HCT116 (cell line): ENCODE measurements around the gene MAPKAPK3. TPM values are rescaled to one million over a fixed set of nuclear protein-coding genes. Genes with fewer than 3 reads are reported as not detected.

Experiments
- ATAC-seq: fragments of 200-7000 bp; cut with Tn5 transposase; 2 replicates; pipeline ENCODE4 v1.9.1; 2020; ENCODE audit warnings: mild to moderate bottlenecking, moderate library complexity
- BruUV-seq: library from RNA; stranded (reverse); fragments of 400-500 nt; replicated peaks from 2 replicates; lab custom pipeline; 2021; lab: Mats Ljungman, UMichigan
- CTCF ChIA-PET: fragments of 300-600 bp; sonication (Branson Sonifier 250); formaldehyde crosslinking; loops from one replicate; lab custom pipeline; 2021; ENCODE audit warnings: antibody characterized with exemption; lab: Charles Lee
- POLR2A ChIA-PET: fragments of 300-600, 350-600 bp; sonication (Branson Sonifier 250); formaldehyde crosslinking; loops from one replicate; lab custom pipeline; 2021; ENCODE audit warnings: antibody characterized with exemption; lab: Charles Lee
- RAD21 ChIA-PET, 2 experiments: fragments of 300-600 bp; sonication (Branson Sonifier 250); formaldehyde crosslinking; loops; one replicate each; lab custom pipeline; 2023; ENCODE audit warnings: low total read pairs in 2 of 2; ENCODE audit not compliant: uncharacterized antibody in 2 of 2, unreplicated experiment in 2 of 2, low non-redundant PET in 1 of 2; lab: Charles Lee
- DNase-seq: peaks from one replicate; pipeline ENCODE4 v3.0.0-alpha.2; 2010; ENCODE audit warnings: low read depth, low spot score
- H2AFZ ChIP-seq: fragments of 200-600 bp; shearing (Covaris generic), sonication (generic); 2 replicates; pipeline ENCODE4 v1.6.1; 2017; ENCODE audit warnings: low read depth, mixed run types, mixed read lengths, antibody characterized with exemption, low read length; ENCODE audit not compliant: poor library complexity, severe bottlenecking
- H3K27ac ChIP-seq: 2 replicates; pipeline ENCODE4 v1.5.1; 2012; ENCODE audit warnings: low read depth, low read length
- H3K27me3 ChIP-seq: fragments of 200-600 bp; sonication (generic); 2 replicates; pipeline ENCODE4 v1.6.1; 2016; ENCODE audit warnings: mixed run types, low read length, mixed read lengths; ENCODE audit not compliant: insufficient read depth
- H3K36me3 ChIP-seq, 2 experiments: fragments of 200-500 bp in 1 of 2; fragments of 200-600 bp in 1 of 2; sonication (Bioruptor generic) in 1 of 2; sonication (generic) in 1 of 2; 2 replicates each; pipeline versions ENCODE4 v1.5.1 to v1.6.1; 2014 to 2016; ENCODE audit warnings: low read length in 2 of 2, inconsistent platforms in 1 of 2, mixed read lengths in 1 of 2, mixed run types in 1 of 2; ENCODE audit not compliant: insufficient read depth in 2 of 2, control insufficient read depth in 1 of 2
- H3K4me1 ChIP-seq, 2 experiments: fragments of 200-600 bp in 1 of 2; sonication (generic) in 1 of 2; 2 replicates each; pipeline versions ENCODE4 v1.5.1 to v1.6.1; 2012 to 2017; ENCODE audit warnings: low read length in 2 of 2, inconsistent platforms in 1 of 2, mild to moderate bottlenecking in 1 of 2, mixed read lengths in 1 of 2, mixed run types in 1 of 2, moderate library complexity in 1 of 2; ENCODE audit not compliant: insufficient read depth in 2 of 2, control insufficient read depth in 1 of 2
- H3K4me2 ChIP-seq: fragments of 200-600 bp; sonication (generic); 2 replicates; pipeline ENCODE4 v1.6.1; 2017; ENCODE audit warnings: mixed run types, low read length, mixed read lengths
- H3K4me3 ChIP-seq, 2 experiments: fragments of 200-600 bp in 1 of 2; sonication (generic) in 1 of 2; replicated peaks in 1 of 2; 2 replicates each; pipeline ENCODE4 v1.5.1; 2011 to 2016; ENCODE audit warnings: low read length in 2 of 2, control low read depth in 1 of 2, low read depth in 1 of 2, mild to moderate bottlenecking in 1 of 2, mixed read lengths in 1 of 2, mixed run types in 1 of 2
- H3K79me2 ChIP-seq: fragments of 200-600 bp; sonication (generic); 2 replicates; pipeline ENCODE4 v1.6.1; 2017; ENCODE audit warnings: mild to moderate bottlenecking, mixed run types, low read length, moderate library complexity, mixed read lengths; ENCODE audit not compliant: insufficient read depth
- H3K9ac ChIP-seq: fragments of 200-600 bp; sonication (generic); 2 replicates; pipeline ENCODE4 v1.6.1; 2016; ENCODE audit warnings: low read length, mixed read lengths
- H3K9me2 ChIP-seq: fragments of 200-600 bp; sonication (generic), shearing (Covaris generic); 2 replicates; pipeline ENCODE4 v1.6.1; 2017; ENCODE audit warnings: mixed run types, mild to moderate bottlenecking, moderate library complexity; ENCODE audit not compliant: insufficient read depth
- H3K9me3 ChIP-seq, 2 experiments: fragments of 200-500 bp in 1 of 2; fragments of 200-600 bp in 1 of 2; sonication (Bioruptor generic) in 1 of 2; sonication (generic) in 1 of 2; 2 replicates each; pipeline ENCODE4 v1.6.1; 2014 to 2017; ENCODE audit warnings: low read length in 2 of 2, mixed read lengths in 2 of 2, inconsistent platforms in 1 of 2, low read depth in 1 of 2, mild to moderate bottlenecking in 1 of 2, mixed run types in 1 of 2, moderate library complexity in 1 of 2; ENCODE audit not compliant: control insufficient read depth in 1 of 2, insufficient read depth in 1 of 2
- H4K20me1 ChIP-seq: fragments of 200-600 bp; sonication (generic), shearing (Covaris generic); 2 replicates; pipeline ENCODE4 v1.6.1; 2017; ENCODE audit warnings: mixed run types, mild to moderate bottlenecking, moderate library complexity; ENCODE audit not compliant: insufficient read depth
- CTCF ChIP-seq, 3 experiments: fragments of 200-600 bp in 1 of 3; sonication (generic) in 1 of 3; IDR thresholded peaks in 2 of 3; conservative IDR thresholded peaks in 1 of 3; 2 replicates each; pipeline ENCODE4 v1.5.1; 2012 to 2017; ENCODE audit warnings: low read depth in 2 of 3, low read length in 2 of 3, antibody characterized with exemption in 1 of 3, borderline replicate concordance in 1 of 3, control low read depth in 1 of 3, mild to moderate bottlenecking in 1 of 3, mixed read lengths in 1 of 3, mixed run types in 1 of 3, moderate library complexity in 1 of 3; ENCODE audit not compliant: insufficient read depth in 1 of 3
- JUND ChIP-seq: IDR thresholded peaks from 2 replicates; pipeline ENCODE4 v1.6.1; 2012
- MAX ChIP-seq: IDR thresholded peaks from 2 replicates; pipeline ENCODE4 v1.6.1; 2012
- POLR2A ChIP-seq: IDR thresholded peaks from 2 replicates; pipeline ENCODE4 v1.7.0; 2011; ENCODE audit warnings: borderline replicate concordance; ENCODE audit not compliant: insufficient read depth, insufficient read length; ENCODE audit errors: extremely low read depth
- POLR2AphosphoS5 ChIP-seq: IDR thresholded peaks from 2 replicates; pipeline ENCODE4 v1.6.1; 2011; ENCODE audit warnings: mild to moderate bottlenecking, low read depth, low read length, moderate library complexity
- REST ChIP-seq: IDR thresholded peaks from 2 replicates; pipeline ENCODE4 v1.6.1; 2012; ENCODE audit warnings: low read depth
- TCF7L2 ChIP-seq: IDR thresholded peaks from 2 replicates; pipeline ENCODE4 v1.7.0; 2011; ENCODE audit warnings: borderline replicate concordance, inconsistent platforms; ENCODE audit not compliant: insufficient read depth, insufficient read length; ENCODE audit errors: extremely low read depth
- ZBTB33 ChIP-seq: IDR thresholded peaks from 2 replicates; pipeline ENCODE4 v1.6.1; 2011; ENCODE audit warnings: mild to moderate bottlenecking, low read length, moderate library complexity; ENCODE audit not compliant: insufficient replicate concordance; ENCODE audit errors: extremely low read depth
- ZNF274 ChIP-seq: fragments of 200-500 bp; sonication (Bioruptor generic); IDR thresholded peaks from 2 replicates; pipeline ENCODE4 v1.6.1; 2014; ENCODE audit warnings: mild to moderate bottlenecking, low read depth, low read length, inconsistent platforms
- intact Hi-C: fragments of 100-400 bp; cut with micrococcal nuclease; formaldehyde crosslinking; loops from 2 replicates; pipeline ENCODE4 v1.10.0; 2022
- total RNA-seq: library from RNA; stranded (reverse); gene quantifications from one replicate; pipeline ENCODE4 v1.2.1, GENCODE V29; 2021; ENCODE audit not compliant: unreplicated experiment

The MAPKAPK3 gene
- total RNA-seq, 1 experiment from 2014 or later: 87.3 TPM

GRCh38 chr3:50616770-50617095, 218 bp upstream of the MAPKAPK3 start:
- ChIA-PET POLR2A (interaction anchor here (0.6 to 2.0 kb wide), 6 partner anchors 15 to 769 kb away, joined by 3 to 5 read pairs (median 4); partner anchors contain the start of genes HEMK1 and MANF), RAD21 (interaction anchor here (0.7 to 3.4 kb wide), 9 partner anchors 35 to 1102 kb away, joined by 3 to 40 read pairs (median 4); partner anchors contain the start of genes HEMK1 (in 1 of the 2) and MANF (in 1 of the 2)), CTCF (interaction anchor here (0.8 to 3.8 kb wide), 15 partner anchors 8 to 1065 kb away, joined by 3 to 83 read pairs (median 7); partner anchors contain the start of genes DOCK3, HEMK1 and RBM15B)
- H3K27me3 ChIP-seq: no peaks in the 10 kb centered on the region
- peak; percentile 71 for ATAC-seq
- H3K4me3 ChIP-seq: peak overlapping the region; percentile 58 to 81
- intact Hi-C loops: loop anchor here (1.0 to 5.0 kb wide), 12 partner anchors 36 to 1051 kb away; partner anchors contain the start of genes MANF and RBM15B
- H3K4me2 ChIP-seq: peak overlapping the region; percentile 77
- peaks cover 15 to 55% of the 10 kb centered on the region in 2 experiments for H3K4me1 ChIP-seq
- BruUV-seq: no TSS peak
- H3K36me3 ChIP-seq: peaks cover 0 to 7% of the 10 kb centered on the region in 2 experiments; a peak in 1 of 4 replicates
- H3K79me2 ChIP-seq: peaks cover 43% of the 10 kb centered on the region
- peak overlapping the region; percentile 62 for H3K27ac ChIP-seq
- DNase-seq: peak; percentile 84
- TF ChIP-seq MAX (no peak), TCF7L2 (no peak), REST (no peak), POLR2A (peak; percentile 30), ZBTB33 (no peak), ZNF274 (no peak), CTCF (IDR thresholded peaks at IDR 0.05 in 2 of 3, conservative IDR thresholded peaks at IDR 0.05 in 1 of 3; ENCODE audit: borderline replicate concordance in 1 of 3, insufficient read depth in 1 of 3, low read depth in 2 of 3, low read length in 2 of 3) (no peak), JUND (no peak), POLR2AphosphoS5 (peak; percentile 47; the same call in 1 of the 2 replicates)
- no peaks in the 10 kb centered on the region for H3K9me2 ChIP-seq
- no peaks in the 10 kb centered on the region for H3K9me3 ChIP-seq
- H4K20me1 ChIP-seq: no peaks in the 10 kb centered on the region
- peak overlapping the region; percentile 46 for H3K9ac ChIP-seq
- peak overlapping the region; percentile 65 for H2AFZ ChIP-seq
